RPMI8226 (cell line): ENCODE measurements around the gene DPYSL5.

ENCODE experiments used
- DNase-seq: peaks from one replicate; pipeline ENCODE4 v3.0.0-alpha.2; 2015

The DPYSL5 gene

DNA sequence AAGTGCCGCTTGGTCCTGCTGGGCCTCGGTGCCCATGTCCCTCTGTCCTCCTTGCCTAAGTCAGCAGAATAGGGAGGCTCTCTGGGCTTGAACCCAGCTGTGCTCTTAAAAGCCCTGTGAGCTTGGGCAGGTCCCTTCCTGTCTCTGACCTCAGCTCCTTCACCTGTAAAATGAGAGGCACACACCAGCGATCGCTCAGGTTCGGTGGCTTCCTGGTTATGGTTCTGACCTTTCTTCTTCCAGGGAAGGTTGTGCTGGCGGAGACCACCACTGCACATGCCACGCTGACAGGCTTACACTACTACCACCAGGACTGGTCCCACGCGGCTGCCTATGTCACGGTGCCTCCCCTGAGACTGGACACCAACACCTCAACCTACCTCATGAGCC lies 86.4 kb downstream of the DPYSL5 start:
- peak; percentile 30 for DNase-seq

GRCh38 chr2:26934985-26935384 lies 87.1 kb downstream of the DPYSL5 start:
- no peak for DNase-seq

DNA sequence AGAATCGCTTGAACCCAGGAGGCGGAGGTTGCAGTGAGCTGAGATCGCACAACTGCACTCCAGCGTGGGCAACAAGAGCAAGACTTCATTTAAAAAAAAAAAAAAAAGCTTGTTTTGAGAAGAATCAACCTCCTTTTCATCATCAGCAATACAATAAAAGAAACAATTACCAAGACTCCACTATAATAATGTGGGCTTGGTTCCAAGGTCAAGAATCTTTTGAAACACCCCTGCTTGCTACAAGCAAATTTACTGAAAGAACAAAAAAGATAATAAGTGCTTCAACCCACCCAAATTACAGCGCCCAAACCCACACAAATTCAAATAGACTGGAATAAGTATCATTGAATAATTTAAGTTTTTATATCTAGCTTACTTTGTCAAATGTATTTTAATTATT lies 88.9 kb downstream of the DPYSL5 start:
- no peak for DNase-seq

GRCh38 chr2:26938399-26939118 lies 90.6 kb downstream of the DPYSL5 start:
- no peak for DNase-seq

DNA sequence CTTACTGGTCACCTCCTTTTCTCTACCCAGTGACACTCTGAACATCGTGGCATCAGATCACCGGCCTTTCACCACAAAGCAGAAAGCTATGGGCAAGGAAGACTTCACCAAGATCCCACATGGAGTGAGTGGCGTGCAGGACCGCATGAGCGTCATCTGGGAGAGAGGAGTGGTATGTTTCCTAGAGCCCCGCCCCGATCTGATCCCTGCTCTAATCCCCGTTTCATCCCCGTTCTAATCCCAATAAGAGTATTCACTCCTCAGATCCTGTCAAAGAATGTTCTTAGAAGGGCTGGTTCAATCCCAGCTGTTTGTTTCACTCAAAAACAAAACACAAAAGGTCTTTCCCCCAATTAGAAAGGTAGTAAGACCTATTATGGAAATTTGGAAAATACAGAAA lies 92.1 kb downstream of the DPYSL5 start:
- no peak for DNase-seq

GRCh38 chr2:26941486-26941885 lies 93.6 kb downstream of the DPYSL5 start:
- no peak for DNase-seq

DNA sequence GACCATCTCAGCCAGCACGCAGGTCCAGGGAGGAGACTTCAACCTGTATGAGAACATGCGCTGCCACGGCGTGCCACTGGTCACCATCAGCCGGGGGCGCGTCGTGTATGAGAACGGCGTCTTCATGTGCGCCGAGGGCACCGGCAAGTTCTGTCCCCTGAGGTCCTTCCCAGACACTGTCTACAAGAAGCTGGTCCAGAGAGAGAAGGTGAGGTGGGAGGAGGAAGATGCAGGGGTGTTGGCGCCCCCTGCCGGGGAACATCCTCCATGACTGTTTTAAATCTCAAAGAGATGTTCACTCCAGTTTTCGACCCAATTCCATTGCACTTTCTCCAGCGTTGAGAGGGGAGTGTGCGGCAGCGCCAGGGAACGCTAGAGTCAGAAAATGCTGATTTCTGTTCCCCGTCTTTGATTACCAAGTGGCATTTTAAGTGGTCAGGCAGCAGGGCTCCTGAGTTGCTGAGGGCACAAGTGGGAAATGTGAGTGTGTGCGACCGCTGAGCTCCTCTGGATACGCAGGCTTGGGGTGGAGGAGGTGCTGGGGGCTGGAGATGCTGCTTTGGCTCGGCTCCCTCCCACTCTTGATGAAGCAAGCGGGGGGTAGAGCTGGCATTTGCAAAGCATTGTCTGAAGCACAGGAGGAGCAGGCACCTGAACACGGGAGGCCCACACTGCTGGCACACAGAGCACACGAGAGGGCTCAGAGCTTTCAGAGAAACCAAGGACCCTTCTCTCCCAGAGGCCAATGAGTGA lies 94.8 kb downstream of the DPYSL5 start:
- DNase-seq, result peak; percentile 65

- DNase-seq, result no peak
Measured at GRCh38 chr2:26945991-26946750, 98.2 kb downstream of the DPYSL5 start.

- DNase-seq, result peak; percentile 89
Measured at GRCh38 chr2:26946841-26947784, 99.2 kb downstream of the DPYSL5 start.

DNA sequence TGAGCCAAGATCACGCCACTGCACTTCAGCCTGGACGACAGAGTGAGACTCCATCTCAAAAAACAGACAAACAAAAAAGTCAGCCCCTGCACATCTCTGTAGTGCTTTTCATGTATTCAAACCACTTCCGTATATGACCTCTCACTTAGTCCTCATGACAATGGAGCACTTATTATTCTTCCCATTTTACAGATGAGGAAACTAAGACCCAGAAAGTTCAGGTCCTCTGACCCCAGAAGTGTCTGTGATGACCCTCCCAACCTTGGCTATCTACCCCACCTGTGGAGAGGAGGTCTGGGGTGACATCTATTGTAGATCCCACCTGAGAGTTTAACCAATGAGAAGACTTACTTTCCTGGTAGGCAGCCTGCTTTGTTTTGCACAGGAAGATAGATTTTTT lies 100.9 kb downstream of the DPYSL5 start:
- no peak for DNase-seq

DNA sequence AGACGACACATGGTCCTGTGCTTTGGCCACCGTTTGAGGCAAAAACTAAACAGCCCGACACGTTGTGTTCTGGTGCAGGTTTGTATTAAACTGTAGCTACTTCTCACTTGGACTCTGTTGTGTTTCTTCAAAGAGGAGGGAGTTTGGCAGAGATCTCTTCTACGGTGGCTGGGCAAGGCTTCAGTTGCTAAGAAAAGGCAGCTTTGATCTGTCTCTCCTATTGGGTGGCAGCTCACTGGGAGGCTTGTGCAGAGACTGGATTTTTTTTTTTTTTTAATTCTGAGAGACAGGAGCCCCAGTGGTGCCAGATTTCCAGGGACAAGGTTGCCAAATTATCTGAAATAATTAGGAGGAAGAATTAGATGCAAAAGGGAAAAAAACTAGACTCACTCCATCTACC lies 102.3 kb downstream of the DPYSL5 start:
- no peak for DNase-seq

GRCh38 chr2:26951236-26951635 lies 103.3 kb downstream of the DPYSL5 start:
- no peak for DNase-seq

DNA sequence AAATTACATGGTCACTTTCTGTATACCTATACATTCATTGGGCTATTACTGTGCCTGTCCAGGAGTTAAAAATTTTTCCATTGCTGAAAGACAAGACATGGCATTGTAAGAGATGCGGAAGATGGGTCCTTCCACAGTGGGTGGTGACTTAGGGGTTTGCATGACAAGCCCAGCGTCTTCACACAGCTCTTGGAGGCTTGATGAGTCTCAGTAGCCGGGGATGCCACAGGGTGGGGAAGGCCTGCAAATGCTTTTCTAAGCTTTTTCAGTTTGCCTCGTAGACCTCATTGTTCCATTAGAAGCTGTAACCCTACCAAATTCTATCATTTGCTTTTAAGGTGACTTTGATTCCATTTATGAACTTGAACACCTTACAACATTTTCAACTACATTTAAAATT lies 104.4 kb downstream of the DPYSL5 start:
- DNase-seq, result no peak

DNA sequence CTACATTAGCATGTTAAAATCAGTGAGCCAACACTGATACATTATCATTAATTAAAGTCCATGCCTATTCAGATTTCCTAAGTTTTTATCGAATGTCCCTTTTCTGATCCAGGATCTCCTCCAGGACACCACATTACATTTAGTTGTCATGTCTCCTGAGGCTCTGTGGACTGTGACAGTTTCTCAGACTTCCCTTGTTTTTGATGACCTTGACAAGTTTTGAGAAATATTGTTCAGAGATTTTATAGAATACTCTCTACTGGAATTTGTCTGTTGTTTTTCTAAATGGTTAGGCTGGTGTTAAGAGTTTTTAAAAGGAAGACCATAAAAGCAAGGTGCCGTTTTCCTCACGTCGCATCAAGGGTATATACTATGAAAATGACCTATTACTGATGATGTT lies 106.2 kb downstream of the DPYSL5 start:
- DNase-seq, result no peak

GRCh38 chr2:26957041-26957440 lies 109.1 kb downstream of the DPYSL5 start:
- no peak for DNase-seq

- no peak for DNase-seq
Measured at GRCh38 chr2:26957534-26957933, 109.6 kb downstream of the DPYSL5 start.

DNA sequence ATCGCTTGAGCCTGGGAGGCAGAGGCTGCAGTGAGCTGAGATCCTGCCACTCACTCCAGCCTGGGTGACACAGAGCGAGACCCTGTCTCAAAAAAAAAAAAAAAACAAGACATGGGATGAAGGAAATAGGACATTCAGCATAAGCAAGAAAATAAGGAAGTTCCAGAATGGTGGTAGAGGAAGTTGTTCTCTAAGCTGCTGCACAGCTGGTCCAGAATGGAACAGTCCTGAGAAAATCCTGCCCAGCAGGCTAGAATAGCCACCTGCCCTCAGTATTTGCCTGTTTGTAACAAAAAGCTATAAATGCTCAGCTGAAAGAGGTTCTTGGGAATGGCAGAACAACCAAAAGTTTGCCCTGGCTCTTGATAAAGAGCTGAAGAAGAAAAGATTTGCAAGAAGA lies 111.4 kb downstream of the DPYSL5 start:
- DNase-seq, result no peak

DNA sequence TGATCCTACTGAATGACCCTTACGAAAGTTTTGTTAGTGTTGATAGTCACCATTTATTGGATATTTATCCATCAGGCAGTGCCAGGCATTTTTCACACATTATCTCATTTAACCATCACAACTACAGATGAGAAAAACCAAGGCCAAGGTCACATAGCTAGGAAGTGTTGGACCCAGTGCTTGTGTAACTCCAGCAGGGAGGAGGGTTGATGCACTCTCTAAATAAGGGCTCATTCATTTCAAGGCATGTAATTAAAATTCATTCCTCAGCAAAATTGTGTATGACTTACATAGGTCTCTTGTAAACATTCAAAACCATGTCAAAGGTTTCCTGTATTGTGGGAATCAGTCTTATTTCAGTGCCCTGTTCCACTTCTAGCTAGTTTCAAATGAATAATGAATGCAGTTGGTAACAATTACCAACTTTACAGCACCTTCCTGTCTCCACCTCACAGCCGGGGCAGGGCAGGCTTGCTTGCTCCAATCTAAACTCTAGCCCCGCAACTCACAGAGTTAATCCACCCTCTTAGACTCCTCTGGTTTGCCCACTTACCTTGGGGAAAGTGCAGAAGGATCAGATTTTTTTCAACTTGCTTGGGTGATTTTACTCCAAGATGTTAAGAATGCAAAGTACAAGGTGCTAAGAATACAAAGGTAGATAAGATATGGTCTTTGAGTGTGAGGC lies 116.7 kb downstream of the DPYSL5 start:
- no peak for DNase-seq

GRCh38 chr2:26968001-26968400 lies 120.1 kb downstream of the DPYSL5 start:
- DNase-seq, result no peak

DNA sequence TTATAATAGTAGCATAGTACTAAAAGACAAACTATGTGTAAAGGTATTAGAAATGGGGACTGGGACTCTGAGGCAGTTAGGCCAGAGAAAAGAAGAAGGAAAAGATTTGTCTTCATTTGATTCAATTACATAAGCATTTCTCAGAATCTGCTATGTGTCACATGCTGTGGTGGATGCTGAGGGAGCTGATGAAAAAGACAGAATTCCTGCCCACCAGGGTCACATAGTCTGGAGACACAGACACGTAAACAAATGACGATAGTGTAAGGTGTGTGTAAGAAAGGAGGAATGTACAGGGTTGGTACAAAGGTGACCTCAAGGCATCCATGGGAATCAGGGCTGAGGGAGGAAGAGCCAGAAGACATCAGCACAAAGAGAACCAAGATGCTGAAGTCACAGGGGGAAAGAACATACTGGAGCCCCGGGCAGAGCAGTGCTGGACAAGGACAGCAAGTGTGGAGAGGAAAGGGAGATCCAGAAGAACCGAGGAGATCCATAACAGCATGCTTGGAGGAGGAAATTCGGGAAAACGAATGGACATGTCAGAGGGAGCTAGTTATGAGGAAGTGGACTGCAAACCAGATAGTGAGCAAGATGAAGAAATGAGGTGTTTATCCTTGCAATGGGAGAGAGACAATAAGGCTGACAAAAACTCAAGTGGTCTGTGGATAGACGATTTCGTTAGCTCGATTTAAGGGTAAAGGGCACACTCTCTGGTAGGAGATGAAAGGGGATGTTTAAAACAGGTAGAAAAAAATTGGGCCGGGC lies 121.3 kb downstream of the DPYSL5 start:
- no peak for DNase-seq

GRCh38 chr2:26970244-26970927 lies 122.5 kb downstream of the DPYSL5 start, which contains the start of gene MAPRE3:
TSS of gene MAPRE3 (plus strand) at chr2:26970637. CDS start at chr2:27022219, 51,582 bp downstream.
- peak; percentile 83 for DNase-seq
